Gastroesophageal sphincter (tissue), 3 donors: ENCODE measurements around the gene TAF15.

Experiments used
- CTCF ChIP-seq, 4 experiments: fragments of 200-600 bp in 2 of 4; fragments of 450-650 bp in 2 of 4; sonication (generic) in 1 of 4; IDR thresholded peaks; one replicate each; pipeline ENCODE4 v1.5.1; 2017 to 2019; ENCODE audit warnings: antibody characterized with exemption in 4 of 4, mild to moderate bottlenecking in 2 of 4, moderate library complexity in 2 of 4
- EP300 ChIP-seq: sonication (generic); formaldehyde crosslinking; IDR thresholded peaks from one replicate; pipeline ENCODE4 v1.6.1; 2017; ENCODE audit warnings: antibody characterized with exemption, mild to moderate bottlenecking
- POLR2A ChIP-seq, 2 donors: fragments of 450-650 bp; IDR thresholded peaks; one replicate each; pipeline ENCODE4 v1.6.1; 2017; ENCODE audit warnings: antibody characterized with exemption in 2 of 2, mild to moderate bottlenecking in 2 of 2, moderate library complexity in 1 of 2

DNA sequence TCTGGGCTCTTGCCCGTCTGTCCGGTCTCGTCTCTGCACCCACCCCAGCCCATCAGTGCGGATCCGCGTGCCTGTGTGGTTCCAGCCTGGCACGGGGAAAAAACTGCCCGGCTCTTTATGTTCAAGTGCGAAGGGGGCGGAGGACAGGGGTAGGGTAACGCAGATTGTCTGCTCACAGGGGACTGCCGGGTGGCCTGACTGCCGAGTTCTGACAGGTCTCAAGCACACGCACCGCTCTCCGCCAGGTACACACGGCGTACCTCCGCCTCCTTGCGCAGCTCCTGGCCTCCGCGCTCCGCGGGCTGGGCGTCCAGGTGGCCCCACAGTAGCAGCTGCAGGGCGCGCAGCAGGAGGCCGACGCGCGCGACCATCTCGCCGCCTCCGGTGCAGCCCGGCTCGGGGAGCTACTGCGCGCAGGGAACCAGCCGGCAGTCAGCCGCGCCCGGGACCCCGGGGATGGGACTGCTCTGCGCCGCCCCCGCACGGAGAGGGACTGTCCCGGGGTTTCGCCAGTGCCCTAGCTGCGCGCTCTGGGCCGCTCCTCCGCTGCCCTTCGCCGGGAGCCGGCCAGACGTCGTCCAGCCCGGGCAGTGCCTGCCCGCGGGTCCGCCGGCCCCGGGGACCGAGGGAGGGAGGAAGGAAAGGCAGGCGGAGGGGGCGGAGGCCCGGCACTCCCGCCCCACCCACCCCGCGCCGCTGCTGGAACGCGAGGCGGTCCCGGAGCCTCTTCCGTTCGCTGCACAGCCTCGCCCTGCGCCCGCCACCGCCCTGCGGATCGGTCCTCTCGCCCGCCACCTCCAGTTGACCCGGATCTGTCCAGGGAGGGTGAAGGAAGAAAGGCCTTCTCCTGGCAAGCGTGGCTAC, 14.0 kb upstream of the TAF15 start, which contains the start of gene MMP28:
- TF ChIP-seq CTCF (IDR thresholded peaks at IDR 0.05) (no peak), POLR2A (IDR thresholded peaks at IDR 0.05) (peak; percentile 66 to 77), EP300 (no peak)
